Osteoblast (primary cell): ENCODE data around the gene KLHL26. TPM values are rescaled to one million over a fixed set of nuclear protein-coding genes. Genes with fewer than 3 reads are reported as not detected.

Source experiments
- DNase-seq: peaks from one replicate; pipeline ENCODE4 v3.0.0; 2011; ENCODE audit warnings: low spot score, mixed read lengths; ENCODE audit not compliant: insufficient read length; ENCODE audit errors: missing footprints
- H2AFZ ChIP-seq: 2 replicates; pipeline ENCODE4 v1.6.0; 2011; ENCODE audit warnings: mild to moderate bottlenecking, low read length
- H3K27ac ChIP-seq: 2 replicates; pipeline ENCODE4 v1.5.1; 2011; ENCODE audit warnings: mild to moderate bottlenecking, low read depth, low read length, moderate library complexity
- H3K27me3 ChIP-seq: 2 replicates; pipeline ENCODE4 v1.6.0; 2012; ENCODE audit warnings: mild to moderate bottlenecking, control low read depth, inconsistent platforms, low read length, moderate library complexity; ENCODE audit not compliant: insufficient read depth
- H3K36me3 ChIP-seq: 2 replicates; pipeline ENCODE4 v1.5.1; 2011; ENCODE audit warnings: mild to moderate bottlenecking, low read length, control low read depth, moderate library complexity; ENCODE audit not compliant: insufficient read depth
- H3K4me1 ChIP-seq: 2 replicates; pipeline ENCODE4 v1.5.1; 2011; ENCODE audit warnings: mild to moderate bottlenecking, low read length, control low read depth, moderate library complexity; ENCODE audit not compliant: insufficient read depth
- H3K4me2 ChIP-seq: 2 replicates; pipeline ENCODE4 v1.6.0; 2011; ENCODE audit warnings: mild to moderate bottlenecking, low read length; ENCODE audit not compliant: insufficient read depth
- H3K4me3 ChIP-seq: fragments of 200-600 bp; sonication (generic); 3 replicates; pipeline ENCODE4 v1.5.1; 2012; ENCODE audit warnings: mild to moderate bottlenecking, low read length, inconsistent platforms; ENCODE audit not compliant: insufficient read depth
- H3K79me2 ChIP-seq: 2 replicates; pipeline ENCODE4 v1.6.0; 2012; ENCODE audit warnings: mild to moderate bottlenecking, low read length, control low read depth, inconsistent platforms; ENCODE audit not compliant: insufficient read depth
- H3K9me3 ChIP-seq: 2 replicates; pipeline ENCODE4 v1.5.1; 2011; ENCODE audit warnings: low read depth, low read length, control low read depth
- H4K20me1 ChIP-seq: 2 replicates; pipeline ENCODE4 v1.6.0; 2012; ENCODE audit warnings: mild to moderate bottlenecking, low read length, control low read depth; ENCODE audit not compliant: insufficient read depth
- total RNA-seq: library from RNA; depleted of rRNA; stranded (reverse); fragments of >200 nt; gene quantifications from 2 replicates; pipeline ENCODE4 v1.2.3, GENCODE V29; 2012
- TF ChIP-seq, protein P1 (sequence below): IDR thresholded peaks from 2 replicates; pipeline ENCODE4 v1.5.1; 2011; ENCODE audit warnings: mild to moderate bottlenecking, low read depth, low read length, moderate library complexity; ENCODE audit errors: extremely low read depth

Gene KLHL26
- total RNA-seq, 1 donor: 5.1 TPM

DNA sequence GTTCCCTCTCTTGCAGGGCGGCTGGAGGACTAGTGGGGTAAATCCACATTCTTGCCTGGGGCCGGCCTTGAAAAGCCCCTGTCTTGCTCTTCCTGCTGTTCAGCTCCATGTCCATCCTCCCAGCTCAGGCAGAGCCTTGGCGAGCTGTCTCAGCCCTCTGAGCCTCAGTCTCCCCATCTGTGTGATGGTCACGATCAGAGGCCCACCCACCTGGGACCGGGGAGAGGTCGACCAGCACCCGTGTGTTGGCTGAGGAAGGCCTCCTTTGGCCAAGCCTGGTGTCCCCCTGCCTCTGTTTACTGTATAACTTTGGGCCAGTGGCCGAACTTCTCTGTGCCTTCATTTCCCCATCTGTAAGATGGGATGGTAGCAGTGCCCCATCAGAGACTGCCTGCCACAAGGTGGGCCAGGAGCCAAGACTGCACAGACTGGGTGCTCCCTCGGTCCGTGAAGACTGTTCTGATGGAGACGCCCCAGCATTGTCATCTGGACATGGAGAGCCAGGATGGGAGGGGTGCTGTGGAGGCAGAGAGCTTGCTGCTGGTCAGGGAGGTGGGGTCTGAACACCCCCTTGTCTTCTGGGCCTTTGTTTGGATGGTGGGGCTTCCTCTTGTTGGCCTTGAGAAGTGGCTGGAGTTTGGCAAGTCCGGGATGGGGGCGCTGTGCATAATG lies 18.5 kb downstream of the KLHL26 start:
- H2AFZ ChIP-seq: no peak overlapping the region
- H3K79me2 ChIP-seq: peaks cover 44% of the 10 kb centered on the region
- H3K27me3 ChIP-seq: no peaks in the 10 kb centered on the region
- no peaks in the 10 kb centered on the region for H3K9me3 ChIP-seq
- peaks cover 51% of the 10 kb centered on the region for H3K4me1 ChIP-seq
- TF ChIP-seq, protein P1, sequence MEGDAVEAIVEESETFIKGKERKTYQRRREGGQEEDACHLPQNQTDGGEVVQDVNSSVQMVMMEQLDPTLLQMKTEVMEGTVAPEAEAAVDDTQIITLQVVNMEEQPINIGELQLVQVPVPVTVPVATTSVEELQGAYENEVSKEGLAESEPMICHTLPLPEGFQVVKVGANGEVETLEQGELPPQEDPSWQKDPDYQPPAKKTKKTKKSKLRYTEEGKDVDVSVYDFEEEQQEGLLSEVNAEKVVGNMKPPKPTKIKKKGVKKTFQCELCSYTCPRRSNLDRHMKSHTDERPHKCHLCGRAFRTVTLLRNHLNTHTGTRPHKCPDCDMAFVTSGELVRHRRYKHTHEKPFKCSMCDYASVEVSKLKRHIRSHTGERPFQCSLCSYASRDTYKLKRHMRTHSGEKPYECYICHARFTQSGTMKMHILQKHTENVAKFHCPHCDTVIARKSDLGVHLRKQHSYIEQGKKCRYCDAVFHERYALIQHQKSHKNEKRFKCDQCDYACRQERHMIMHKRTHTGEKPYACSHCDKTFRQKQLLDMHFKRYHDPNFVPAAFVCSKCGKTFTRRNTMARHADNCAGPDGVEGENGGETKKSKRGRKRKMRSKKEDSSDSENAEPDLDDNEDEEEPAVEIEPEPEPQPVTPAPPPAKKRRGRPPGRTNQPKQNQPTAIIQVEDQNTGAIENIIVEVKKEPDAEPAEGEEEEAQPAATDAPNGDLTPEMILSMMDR: no peak
- H3K4me3 ChIP-seq: no peak overlapping the region
- H3K27ac ChIP-seq: no peak overlapping the region
- H3K4me2 ChIP-seq: no peak overlapping the region
- H3K36me3 ChIP-seq: no peaks in the 10 kb centered on the region
- H4K20me1 ChIP-seq: no peaks in the 10 kb centered on the region
- DNase-seq: peak; percentile 47

DNA sequence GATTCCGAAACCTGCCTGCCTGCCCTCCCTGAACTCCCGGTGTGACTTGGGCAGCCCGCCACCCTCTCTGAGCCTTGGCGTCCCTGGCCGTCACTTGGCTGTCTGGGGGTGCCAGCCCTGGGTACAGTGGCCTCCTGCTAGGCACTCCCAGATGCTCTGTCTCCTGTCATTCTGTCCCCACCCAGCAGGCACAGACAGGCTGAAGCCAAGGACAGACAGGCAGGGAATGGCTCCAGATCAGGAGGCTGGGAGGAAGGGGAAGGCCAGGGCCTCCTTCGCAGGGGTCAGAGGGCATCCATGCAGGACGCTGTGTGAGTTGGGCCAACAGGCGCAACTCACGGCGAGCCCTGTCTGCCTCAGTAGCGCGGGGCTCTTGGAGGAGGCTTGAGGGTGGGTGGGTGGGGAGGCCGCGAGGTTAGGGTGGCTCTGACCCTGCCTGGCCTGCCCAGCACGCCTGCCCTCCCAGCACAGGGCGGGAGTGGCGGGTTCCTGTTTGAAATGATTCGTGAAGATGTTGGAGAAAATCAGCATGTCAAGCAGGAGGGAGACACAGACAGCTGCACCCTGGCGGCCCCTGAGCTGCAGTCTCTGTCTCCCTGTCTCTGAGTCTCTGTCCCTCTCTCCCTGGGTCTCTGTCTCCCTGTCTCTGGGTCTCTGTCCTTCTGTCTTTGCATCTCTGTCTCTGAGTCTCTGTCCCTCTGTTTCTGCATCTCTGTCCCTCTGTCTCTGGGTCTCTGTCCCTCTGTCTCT lies 19.7 kb downstream of the KLHL26 start:
- TF ChIP-seq, protein P1: no peak
- Histone ChIP-seq H3K27me3 (no peaks in the 10 kb centered on the region), H2AFZ (no peak overlapping the region), H3K4me3 (no peak overlapping the region), H3K36me3 (no peaks in the 10 kb centered on the region), H3K79me2 (peaks cover 41% of the 10 kb centered on the region), H3K4me1 (peaks cover 51% of the 10 kb centered on the region), H3K27ac (peak overlapping the region; percentile 98), H3K4me2 (no peak overlapping the region), H4K20me1 (no peaks in the 10 kb centered on the region), H3K9me3 (no peaks in the 10 kb centered on the region)
- peak; percentile 77 for DNase-seq

DNA sequence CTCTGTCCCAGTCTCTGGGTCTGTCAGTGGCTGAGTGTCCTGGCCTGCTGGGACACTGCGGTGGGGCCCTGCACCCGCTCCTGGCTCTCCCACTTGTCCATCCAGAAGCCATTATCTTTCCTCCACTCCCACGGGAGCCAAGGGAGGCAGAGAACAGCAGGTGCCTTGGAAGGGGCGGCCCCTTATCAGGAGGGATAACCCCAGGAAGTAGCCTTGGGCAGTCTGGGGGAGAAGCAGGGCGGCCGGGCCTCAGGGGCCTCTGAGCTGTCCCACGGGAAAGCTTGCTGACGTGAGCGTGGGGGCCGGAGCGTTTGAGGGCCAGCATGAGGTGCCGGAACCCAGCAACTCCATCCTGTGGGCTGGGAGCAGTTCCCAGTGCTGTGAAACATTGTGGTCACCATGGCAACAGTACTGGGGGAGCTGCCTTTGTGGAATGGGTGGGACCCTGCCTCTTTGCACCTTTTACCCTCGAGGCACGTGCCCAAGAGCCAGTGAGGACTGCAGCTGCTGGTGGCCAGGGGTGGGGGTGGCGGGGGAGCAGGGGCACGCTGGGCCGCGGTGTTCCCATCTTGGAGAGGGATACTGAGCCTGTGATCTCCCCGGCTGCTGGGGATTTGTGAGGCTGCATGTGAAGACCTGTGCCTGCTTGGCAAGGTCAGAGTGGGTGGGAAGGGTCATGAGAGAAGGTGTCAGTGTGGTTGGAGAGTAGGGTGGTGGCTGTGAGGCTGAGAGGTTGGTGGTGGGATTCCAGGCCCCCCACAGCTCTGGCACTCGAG lies 20.9 kb downstream of the KLHL26 start:
- H3K4me1 ChIP-seq: peaks cover 53% of the 10 kb centered on the region
- no peaks in the 10 kb centered on the region for H3K9me3 ChIP-seq
- H3K79me2 ChIP-seq: peaks cover 40% of the 10 kb centered on the region
- H3K27me3 ChIP-seq: no peaks in the 10 kb centered on the region
- H2AFZ ChIP-seq: no peak overlapping the region
- H4K20me1 ChIP-seq: no peaks in the 10 kb centered on the region
- peak; percentile 99 for DNase-seq
- peak overlapping the region; percentile 41 for H3K4me2 ChIP-seq
- TF ChIP-seq, protein P1: no peak
- no peaks in the 10 kb centered on the region for H3K36me3 ChIP-seq
- H3K27ac ChIP-seq: peak overlapping the region; percentile 98
- no peak overlapping the region for H3K4me3 ChIP-seq
